ENCODE data around the gene HSPA1L.
"Not testable (repeated sequence)": the region's sequence is repeated elsewhere in the genome, so short reads cannot be mapped to it uniquely, and the experiment has no call there.

HSPA1L gene

DNA sequence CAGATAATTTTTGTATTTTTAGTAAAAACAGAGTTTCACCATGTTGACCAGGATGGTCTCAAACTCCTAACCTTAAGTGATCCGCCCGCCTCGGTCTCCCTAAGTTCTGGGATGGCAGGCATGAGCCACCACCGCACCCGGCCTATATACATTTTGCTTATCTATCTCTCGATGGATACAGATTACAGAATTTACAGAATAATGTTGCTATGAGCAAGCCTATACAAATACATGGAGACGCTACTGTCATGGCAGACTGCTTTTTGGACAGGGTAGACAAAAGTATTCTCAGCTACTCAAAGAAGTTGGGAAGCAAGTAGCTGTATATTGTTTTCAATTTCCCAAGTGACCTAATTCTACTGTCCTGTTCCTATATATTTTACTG lies 1.6 kb downstream of the HSPA1L start:
- peak; percentile 11 for DNase-seq

DNA sequence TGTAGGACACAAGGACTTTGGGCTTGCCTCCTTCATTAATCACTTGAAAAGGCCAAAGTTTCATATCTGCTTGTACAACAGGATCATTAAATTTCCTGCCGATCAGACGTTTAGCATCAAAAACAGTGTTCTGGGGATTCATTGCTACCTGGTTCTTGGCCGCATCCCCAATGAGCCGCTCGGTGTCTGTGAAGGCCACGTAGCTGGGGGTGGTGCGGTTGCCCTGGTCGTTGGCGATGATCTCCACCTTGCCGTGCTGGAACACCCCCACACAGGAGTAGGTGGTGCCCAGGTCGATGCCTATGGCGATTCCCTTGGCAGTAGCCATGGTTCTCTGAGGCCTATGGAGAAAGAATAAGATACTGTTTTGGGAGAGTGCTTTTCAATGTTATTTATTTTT lies 3.4 kb downstream of the HSPA1L start:
- DNase-seq = no peak

- DNase-seq = not testable (repeated sequence)
Measured at GRCh38 chr6:31808599-31808998, 6.5 kb downstream of the HSPA1L start.

DNA sequence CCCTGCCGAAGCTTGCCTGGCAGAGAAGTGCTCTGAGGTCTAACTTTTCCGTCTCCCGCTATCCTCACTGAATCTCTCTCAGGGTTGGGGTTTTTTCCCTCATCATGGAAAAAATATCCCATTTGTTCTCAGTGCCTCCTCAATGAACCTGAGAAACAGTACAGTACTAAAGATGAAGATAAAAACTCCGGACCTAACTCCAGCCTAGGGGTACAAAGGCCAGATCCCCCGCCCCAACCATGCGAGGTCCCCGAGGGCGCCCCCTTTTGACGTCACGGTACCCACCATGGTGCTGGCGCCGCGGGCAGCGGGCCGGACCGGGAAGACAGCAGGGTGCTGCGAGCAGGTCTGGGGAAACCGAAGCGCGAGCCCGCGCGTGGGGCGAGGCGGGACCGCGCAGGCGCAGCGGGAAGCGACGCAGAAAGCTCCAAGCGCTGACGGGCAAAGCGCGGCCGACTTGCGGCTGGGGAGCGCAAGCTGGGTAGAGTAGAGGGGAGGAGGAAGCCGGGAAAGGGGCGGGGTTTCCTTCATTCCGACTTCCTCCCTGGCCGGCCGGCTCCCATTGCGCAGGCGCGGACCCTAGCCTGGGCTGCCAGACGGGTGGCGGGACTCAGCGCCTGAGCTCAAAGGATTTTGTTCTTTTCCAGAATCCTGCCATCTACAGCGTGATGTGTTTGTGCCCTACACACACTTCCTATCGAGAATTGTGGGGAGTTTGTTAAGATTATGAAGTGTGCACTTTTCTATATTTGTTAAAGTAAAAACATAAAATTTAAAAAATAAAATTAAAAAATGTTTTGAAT lies 8.4 kb downstream of the HSPA1L start, which contains the start of gene LSM2:
TSS of gene LSM2 (minus strand) at position 497 of the 803 bp plus-strand sequence. CDS start at position 288, 209 bp downstream.
- peak; percentile 98 for DNase-seq

- no peak for DNase-seq
Measured at GRCh38 chr6:31805939-31806469, 9.1 kb downstream of the HSPA1L start.

GRCh38 chr6:31801031-31801927 lies 13.8 kb downstream of the HSPA1L start:
- DNase-seq = not testable (repeated sequence)

DNA sequence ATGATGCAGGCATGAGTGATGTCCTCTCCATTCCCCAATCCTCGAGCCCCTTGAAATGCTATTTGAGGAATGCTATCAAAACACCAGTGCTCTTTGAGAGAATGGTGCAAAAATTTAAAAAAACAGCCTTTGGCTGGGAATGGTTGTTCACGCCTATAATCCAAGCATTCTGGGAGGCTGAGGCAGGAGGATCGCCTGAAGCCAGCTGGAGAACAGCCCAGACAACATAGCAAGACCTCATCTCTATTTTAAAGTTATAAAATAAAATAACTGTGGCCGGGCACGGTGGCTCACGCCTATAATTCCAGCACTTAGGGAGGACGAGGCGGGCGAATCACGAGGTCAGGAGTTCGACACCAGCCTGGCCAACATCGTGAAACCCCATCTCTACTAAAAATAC lies 15.3 kb downstream of the HSPA1L start:
- DNase-seq = no peak

GRCh38 chr6:31797588-31797987 lies 17.5 kb downstream of the HSPA1L start:
- no peak for DNase-seq

GRCh38 chr6:31796993-31797385 lies 18.1 kb downstream of the HSPA1L start:
- no peak for DNase-seq

DNA sequence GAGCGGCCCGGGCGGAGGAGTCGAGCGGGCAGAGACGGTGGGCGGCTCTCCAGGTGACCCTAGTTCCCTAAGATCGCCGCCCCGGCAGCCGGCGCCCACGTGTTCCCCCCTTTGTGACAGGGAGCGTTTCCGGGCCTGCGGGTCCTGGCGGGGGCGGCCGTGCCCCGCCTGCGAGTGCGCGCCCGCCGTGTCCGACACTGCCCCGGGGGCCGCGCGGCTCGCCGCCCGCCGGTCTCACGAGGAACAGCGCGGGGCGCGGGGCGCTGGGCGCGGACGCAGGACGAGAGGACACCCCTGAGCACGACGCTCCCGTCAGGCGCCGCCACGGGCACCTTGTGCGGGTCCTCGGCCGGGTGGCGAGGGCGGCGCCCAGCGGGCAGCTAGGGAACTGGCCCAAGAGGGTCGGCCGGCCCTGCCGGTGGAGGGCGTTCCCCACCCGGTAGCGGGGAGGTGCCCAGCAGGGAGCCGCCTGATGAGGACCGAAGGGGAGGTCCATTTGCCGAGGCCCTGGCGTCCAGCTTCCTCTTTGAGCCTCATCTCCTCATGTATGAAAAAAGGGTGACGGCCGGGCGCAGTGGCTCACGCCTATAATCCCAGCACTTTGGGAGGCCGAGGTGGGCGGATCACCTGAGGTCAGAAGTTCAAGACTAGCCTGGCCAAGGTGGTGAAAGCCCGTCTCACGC lies 19.3 kb downstream of the HSPA1L start, which contains the start of gene VARS1:
TSS of gene VARS1 (minus strand) at position 137 of the 683 bp plus-strand sequence. CDS start 535 bp downstream, outside the sequence.
- DNase-seq = peak; percentile 91

- DNase-seq = no peak
Measured at GRCh38 chr6:31794866-31795615, 20.0 kb downstream of the HSPA1L start.

DNA sequence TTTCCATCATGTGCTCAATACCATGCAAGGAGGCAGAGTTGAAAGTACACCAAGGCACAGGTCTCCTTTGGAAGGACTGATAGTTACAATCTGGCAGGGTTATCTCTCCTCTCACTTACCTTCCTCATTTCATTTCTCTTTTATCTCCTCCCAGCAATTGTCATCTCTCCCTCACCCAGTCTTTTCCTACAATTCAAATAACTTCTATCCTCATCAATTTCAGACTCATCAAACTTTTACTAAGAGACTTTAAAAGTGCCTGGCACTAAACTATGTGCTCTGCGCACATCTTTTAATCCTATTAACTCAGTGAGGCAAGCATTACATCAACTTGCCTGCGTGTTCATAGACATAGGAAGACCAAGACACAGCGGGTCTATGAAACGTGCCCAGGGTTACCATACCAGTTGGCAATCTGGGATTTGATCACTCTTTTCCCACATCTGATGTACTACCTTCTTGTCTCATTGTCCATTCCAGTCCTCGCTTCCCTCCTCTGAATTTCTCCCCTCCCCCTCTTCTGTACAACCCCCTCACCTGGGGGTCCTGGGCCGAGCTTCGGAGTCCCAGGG lies 20.7 kb downstream of the HSPA1L start:
- no peak for DNase-seq

DNA sequence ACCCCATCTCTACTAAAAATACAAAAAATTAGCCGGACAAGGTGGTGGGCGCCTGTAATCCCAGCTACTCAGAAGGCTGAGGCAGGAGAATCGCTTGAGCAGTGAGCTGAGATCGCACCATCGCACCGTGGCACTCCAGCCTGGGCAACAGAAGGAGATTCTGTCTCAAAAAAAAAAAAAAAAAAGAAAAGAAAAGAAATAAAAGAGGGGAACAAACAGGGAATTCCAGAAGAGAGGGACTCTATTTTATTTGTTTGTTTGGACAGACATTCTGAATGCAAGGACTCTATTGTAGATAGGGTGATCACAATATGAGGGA lies 21.2 kb downstream of the HSPA1L start:
- not testable (repeated sequence) for DNase-seq

DNA sequence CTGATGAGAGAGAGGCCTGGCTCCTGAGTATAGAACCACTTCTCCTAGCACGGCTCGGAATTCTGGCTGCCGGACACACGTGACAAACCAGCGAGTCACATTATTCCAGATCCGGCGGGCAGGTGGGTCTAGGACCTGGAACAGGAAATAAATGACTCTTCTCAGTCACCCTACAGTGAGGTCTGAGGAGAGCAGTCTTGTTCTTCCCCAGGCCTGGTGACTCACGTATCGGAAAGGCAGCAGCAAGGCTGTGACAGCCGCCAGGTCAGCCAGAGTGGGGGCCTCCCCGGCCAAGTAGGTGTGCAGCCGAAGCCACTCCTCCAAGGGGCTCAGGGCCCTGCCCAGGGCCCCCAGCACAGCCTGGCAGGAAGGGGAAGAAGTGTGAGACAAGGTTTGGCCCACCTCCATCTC lies 22.3 kb downstream of the HSPA1L start:
- no peak for DNase-seq

GRCh38 chr6:31792090-31792374 lies 23.1 kb downstream of the HSPA1L start:
- DNase-seq = no peak

DNA sequence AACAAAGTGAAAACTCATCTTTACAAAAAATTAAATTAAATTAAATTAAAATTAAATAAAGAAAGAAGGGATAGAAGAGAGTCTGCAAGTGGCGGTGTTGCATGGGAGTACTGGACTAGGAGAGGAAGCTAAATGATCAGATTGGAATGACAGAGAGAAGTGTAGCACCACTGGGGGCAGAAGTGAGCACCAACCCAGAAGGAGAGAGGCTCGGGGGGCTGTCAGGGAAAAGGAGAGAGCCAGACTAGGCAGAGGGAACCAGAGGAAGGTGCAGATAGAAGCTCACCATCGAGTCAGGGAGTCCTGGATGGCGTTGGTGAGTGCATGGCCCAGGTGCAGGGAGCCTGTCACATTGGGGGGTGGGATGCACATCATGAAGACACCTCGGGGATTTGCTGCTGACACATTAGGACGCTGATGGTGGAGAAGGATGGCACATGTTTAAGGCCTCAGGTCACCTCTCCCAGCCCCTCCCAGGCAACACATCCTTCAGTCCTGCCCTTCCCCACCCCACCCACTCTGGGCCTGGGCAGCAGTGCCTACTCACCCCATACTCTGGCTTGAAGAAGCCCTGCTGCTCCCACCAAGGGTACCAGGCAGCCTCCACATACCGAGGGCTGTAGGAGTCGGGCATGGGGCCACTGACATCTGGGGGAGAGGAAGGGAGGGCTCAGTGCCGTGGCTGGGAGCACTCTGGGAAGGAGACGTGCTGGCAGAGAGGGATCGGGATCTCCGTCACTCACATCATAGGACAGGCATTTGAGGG lies 23.6 kb downstream of the HSPA1L start:
- peak; percentile 73 for DNase-seq

- no peak for DNase-seq
Measured at GRCh38 chr6:31785475-31785874, 29.6 kb downstream of the HSPA1L start.

- no peak for DNase-seq
Measured at GRCh38 chr6:31784098-31784925, 30.8 kb downstream of the HSPA1L start.

DNA sequence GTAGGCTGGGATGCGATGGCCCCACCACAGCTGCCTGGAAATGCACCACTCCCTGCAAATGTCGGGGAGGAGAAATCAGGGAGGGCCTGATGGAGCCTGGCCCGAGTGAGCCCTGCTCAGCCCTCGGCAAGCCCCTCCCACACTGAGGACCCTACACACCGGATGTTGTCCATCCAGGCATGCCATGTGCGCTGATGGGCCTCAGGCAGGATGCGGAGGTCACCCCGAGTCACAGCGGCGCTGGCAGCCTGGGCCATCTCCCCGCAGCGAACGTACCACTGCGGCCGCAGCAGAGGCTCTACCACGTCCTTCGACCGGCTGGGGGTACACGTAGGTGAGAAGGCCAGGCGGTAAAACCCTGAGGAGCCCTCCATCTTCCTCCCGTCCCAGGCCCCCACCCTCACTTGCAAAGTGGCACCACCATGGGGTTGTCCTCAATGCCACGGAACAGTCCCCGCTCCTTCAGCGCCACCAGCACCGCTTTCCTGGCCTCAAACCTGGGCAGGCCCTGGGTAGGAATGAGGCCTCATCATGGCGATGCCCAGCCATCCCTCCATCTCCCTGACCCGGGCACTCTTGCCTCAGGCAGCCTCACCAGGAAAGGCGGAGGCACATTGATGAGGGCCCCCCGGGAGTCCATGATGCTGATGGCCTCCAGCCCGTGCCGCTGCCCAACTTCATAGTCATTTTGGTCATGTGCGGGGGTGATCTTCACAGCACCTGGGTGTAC lies 32.8 kb downstream of the HSPA1L start:
- DNase-seq = no peak

All from left hindlimb (tissue), 1 donor.